Tibial nerve (tissue), 4 donors: ENCODE results near the gene DOCK2. TPM values are rescaled to one million over a fixed set of nuclear protein-coding genes. Genes with fewer than 3 reads are reported as not detected.

Experiments used
- DNase-seq, 2 donors: peaks; one replicate each; pipeline ENCODE4 v3.0.0-alpha.2; 2019; ENCODE audit warnings: low spot score in 2 of 2
- H3K27ac ChIP-seq, 4 donors: fragments of 200-600 bp; sonication (generic) in 3 of 4; one replicate each; pipeline ENCODE4 v1.5.1; 2017 to 2019; ENCODE audit warnings: mild to moderate bottlenecking in 1 of 4
- H3K27me3 ChIP-seq, 2 donors: fragments of 200-600 bp; sonication (generic) in 1 of 2; one replicate each; pipeline versions ENCODE4 v1.5.1 to v1.6.0; 2017 to 2019
- H3K36me3 ChIP-seq, 3 donors: fragments of 200-600 bp; sonication (generic); one replicate each; pipeline ENCODE4 v1.5.1; 2018 to 2019
- H3K4me1 ChIP-seq, 4 donors: fragments of 200-600 bp; sonication (generic) in 3 of 4; one replicate each; pipeline ENCODE4 v1.5.1; 2017 to 2019
- H3K4me3 ChIP-seq, 4 donors: fragments of 200-600 bp; sonication (generic) in 3 of 4; one replicate each; pipeline ENCODE4 v1.5.1; 2017 to 2019; ENCODE audit warnings: mild to moderate bottlenecking in 1 of 4, moderate library complexity in 1 of 4
- H3K9me3 ChIP-seq, 4 donors: fragments of 200-600 bp; sonication (generic) in 3 of 4; one replicate each; pipeline ENCODE4 v1.5.1; 2017 to 2019
- CTCF ChIP-seq, 5 experiments: fragments of 200-600 bp in 3 of 5; fragments of 450-650 bp in 2 of 5; sonication (generic) in 3 of 5; IDR thresholded peaks; one replicate each; pipeline ENCODE4 v1.5.1; 2016 to 2019; ENCODE audit warnings: antibody characterized with exemption in 5 of 5, mild to moderate bottlenecking in 3 of 5, moderate library complexity in 2 of 5
- EP300 ChIP-seq, 2 donors: sonication (generic); formaldehyde crosslinking; IDR thresholded peaks; one replicate each; pipeline ENCODE4 v1.6.1; 2017; ENCODE audit warnings: antibody characterized with exemption in 2 of 2, mild to moderate bottlenecking in 1 of 2
- POLR2A ChIP-seq, 2 donors: fragments of 450-650 bp; IDR thresholded peaks; one replicate each; pipeline ENCODE4 v1.6.1; 2017; ENCODE audit warnings: antibody characterized with exemption in 2 of 2, mild to moderate bottlenecking in 2 of 2, moderate library complexity in 2 of 2
- WGBS, 2 donors: methylation state at CpG; one replicate each; pipeline ENCODE4 v1.1.5; 2018; 5-methylcytosine and 5-hydroxymethylcytosine counted together
- total RNA-seq, 4 donors: library from RNA; depleted of rRNA; stranded (reverse); fragments of >200 nt; gene quantifications; one replicate each; pipeline ENCODE4 v1.1.0, GENCODE V29; 2016

The DOCK2 gene
- total RNA-seq, 4 donors from 2014 or later, result 14.9 to 83.4 (median 23.8) TPM

- no peak overlapping the region for H3K4me3 ChIP-seq
- H3K27ac ChIP-seq, result no peak overlapping the region
- H3K4me1 ChIP-seq, result no peaks in the 10 kb centered on the region
- 82 to 86% methylated on average over 6 of the region's 6 CpGs for WGBS, 2 donors
- TF ChIP-seq POLR2A (IDR thresholded peaks at IDR 0.05) (no peak), EP300 (IDR thresholded peaks at IDR 0.05) (no peak), CTCF (IDR thresholded peaks at IDR 0.05) (no peak)
- no peaks in the 10 kb centered on the region for H3K36me3 ChIP-seq
- DNase-seq, result no peak
- H3K9me3 ChIP-seq, result no peaks in the 10 kb centered on the region
- no peaks in the 10 kb centered on the region for H3K27me3 ChIP-seq
Measured at GRCh38 chr5:169954786-169955185, 317.7 kb downstream of the DOCK2 start.

DNA sequence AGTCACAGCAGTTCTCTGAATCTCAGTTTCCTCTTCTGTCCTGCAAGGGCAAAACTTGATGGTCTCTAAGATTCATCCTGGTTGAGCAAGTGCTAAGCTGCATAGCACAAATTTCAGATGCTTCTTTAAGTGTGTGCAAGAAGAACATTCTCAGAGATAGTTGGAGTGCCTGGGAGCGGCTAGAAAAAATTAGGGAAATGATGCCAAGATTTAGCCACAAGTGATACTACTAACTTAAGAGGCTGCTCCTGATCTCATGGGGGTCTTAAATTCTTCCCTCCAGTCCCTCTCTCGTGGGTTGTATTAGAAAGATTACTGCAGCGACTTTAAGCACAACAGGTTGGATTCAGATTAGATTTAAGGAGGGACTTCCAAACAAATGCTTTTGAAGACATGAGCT is 319.1 kb downstream of the DOCK2 start:
- no peak for DNase-seq
- Histone ChIP-seq H3K27ac (no peak overlapping the region), H3K27me3 (no peaks in the 10 kb centered on the region), H3K9me3 (no peaks in the 10 kb centered on the region), H3K4me1 (no peaks in the 10 kb centered on the region), H3K36me3 (no peaks in the 10 kb centered on the region), H3K4me3 (no peak overlapping the region)
- TF ChIP-seq CTCF (IDR thresholded peaks at IDR 0.05) (no peak), POLR2A (IDR thresholded peaks at IDR 0.05) (no peak), EP300 (IDR thresholded peaks at IDR 0.05) (no peak)
- WGBS, 2 donors, result 58 to 63% methylated on average over 3 of the region's 3 CpGs

GRCh38 chr5:169956756-169957155 is 319.7 kb downstream of the DOCK2 start:
- Histone ChIP-seq H3K27ac (no peak overlapping the region), H3K4me1 (no peaks in the 10 kb centered on the region), H3K36me3 (no peaks in the 10 kb centered on the region), H3K4me3 (no peak overlapping the region), H3K27me3 (no peaks in the 10 kb centered on the region), H3K9me3 (no peaks in the 10 kb centered on the region)
- TF ChIP-seq CTCF (IDR thresholded peaks at IDR 0.05) (no peak), EP300 (IDR thresholded peaks at IDR 0.05) (no peak), POLR2A (IDR thresholded peaks at IDR 0.05) (no peak)
- no peak for DNase-seq

- no peaks in the 10 kb centered on the region for H3K36me3 ChIP-seq
- H3K27me3 ChIP-seq, result no peaks in the 10 kb centered on the region
- WGBS, 2 donors, result 62 to 69% methylated on average over 3 of the region's 3 CpGs
- H3K27ac ChIP-seq, result no peak overlapping the region
- TF ChIP-seq EP300 (IDR thresholded peaks at IDR 0.05) (no peak), CTCF (IDR thresholded peaks at IDR 0.05) (no peak), POLR2A (IDR thresholded peaks at IDR 0.05) (no peak)
- DNase-seq, result no peak
- H3K4me1 ChIP-seq, result no peaks in the 10 kb centered on the region
- no peak overlapping the region for H3K4me3 ChIP-seq
- no peaks in the 10 kb centered on the region for H3K9me3 ChIP-seq
Measured at GRCh38 chr5:169958278-169958677, 321.2 kb downstream of the DOCK2 start.

DNA sequence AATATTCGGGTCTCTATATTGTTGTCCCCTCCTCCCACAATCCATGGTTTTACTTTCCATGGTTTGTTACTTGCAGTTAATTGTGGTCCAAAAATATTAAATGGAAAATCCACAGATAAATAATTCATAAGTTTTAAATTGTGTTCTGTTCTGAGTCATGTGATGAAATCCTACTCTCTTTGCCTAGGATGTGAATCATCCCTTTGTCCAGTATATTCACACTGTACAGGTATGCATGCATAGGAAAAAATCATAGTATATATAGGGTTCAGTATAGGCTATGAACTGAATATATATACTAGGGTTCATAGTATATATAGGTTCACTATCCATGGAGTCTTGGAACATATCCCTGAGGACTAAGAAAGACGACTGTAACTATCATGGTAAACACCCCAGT is 323.6 kb downstream of the DOCK2 start:
- DNase-seq, result no peak
- no peaks in the 10 kb centered on the region for H3K36me3 ChIP-seq
- WGBS, 2 donors, result 89 to 95% methylated on average over 2 of the region's 2 CpGs
- no peaks in the 10 kb centered on the region for H3K4me1 ChIP-seq
- no peak for TF ChIP-seq EP300 (IDR thresholded peaks at IDR 0.05)
- TF ChIP-seq CTCF (IDR thresholded peaks at IDR 0.05), result no peak
- no peak for TF ChIP-seq POLR2A (IDR thresholded peaks at IDR 0.05)
- H3K9me3 ChIP-seq, result no peaks in the 10 kb centered on the region
- H3K27me3 ChIP-seq, result no peaks in the 10 kb centered on the region
- H3K4me3 ChIP-seq, result no peak overlapping the region
- H3K27ac ChIP-seq, result no peak overlapping the region
